H1 (cell line): Measurements from ENCODE around the gene NOL4L. TPM values are rescaled to one million over a fixed set of nuclear protein-coding genes. Genes with fewer than 3 reads are reported as not detected.

ENCODE experiments used
- CHD1 ChIP-seq: IDR thresholded peaks from 2 replicates; pipeline ENCODE4 v1.6.1; 2012; ENCODE audit warnings: low read depth, low read length, improper control_type of control experiment
- CHD7 ChIP-seq: fragments of 300-600 bp; sonication (generic); IDR thresholded peaks from 2 replicates; pipeline ENCODE4 v1.7.1; 2012; ENCODE audit warnings: low read length, moderate library complexity, mild to moderate bottlenecking, inconsistent platforms; ENCODE audit not compliant: insufficient replicate concordance
- E2F6 ChIP-seq: IDR thresholded peaks from 2 replicates; pipeline ENCODE4 v1.6.1; 2012; ENCODE audit warnings: inconsistent platforms
- EZH2 ChIP-seq: fragments of 200-600 bp; sonication (generic); IDR thresholded peaks from 2 replicates; pipeline ENCODE4 v1.7.1; 2012; ENCODE audit warnings: low read depth, mild to moderate bottlenecking, moderate library complexity, low read length, inconsistent platforms; ENCODE audit not compliant: severe bottlenecking
- GABPA ChIP-seq: IDR thresholded peaks from 2 replicates; pipeline ENCODE4 v1.6.1; 2011; ENCODE audit warnings: mild to moderate bottlenecking, low read length, moderate library complexity, borderline replicate concordance; ENCODE audit not compliant: insufficient read depth
- KDM5A ChIP-seq: fragments of 200-600 bp; IDR thresholded peaks from 2 replicates; pipeline ENCODE4 v1.7.1; 2012; ENCODE audit warnings: mild to moderate bottlenecking, low read length, inconsistent platforms, mixed read lengths
- PHF8 ChIP-seq: fragments of 200-600 bp; sonication (generic); conservative IDR thresholded peaks from 2 replicates; pipeline ENCODE4 v1.7.1; 2012; ENCODE audit warnings: low read depth, mild to moderate bottlenecking, inconsistent platforms, low read length, moderate library complexity
- RBBP5 ChIP-seq: IDR thresholded peaks from 2 replicates; pipeline ENCODE4 v1.7.1; 2012; ENCODE audit warnings: low read depth, mild to moderate bottlenecking, inconsistent platforms, low read length, moderate library complexity, borderline replicate concordance
- RNF2 ChIP-seq: fragments of 200-900, 300-1000 bp; sonication (generic); IDR thresholded peaks from 2 replicates; pipeline ENCODE4 v1.7.1; 2016; ENCODE audit warnings: borderline replicate concordance, low read depth, mild to moderate bottlenecking, antibody characterized with exemption, low read length; ENCODE audit not compliant: poor library complexity, severe bottlenecking; ENCODE audit errors: missing control alignments
- SP1 ChIP-seq: IDR thresholded peaks from 2 replicates; pipeline ENCODE4 v1.6.1; 2011; ENCODE audit warnings: low read depth, low read length
- YY1 ChIP-seq: IDR thresholded peaks from 2 replicates; pipeline ENCODE4 v1.6.1; 2011; ENCODE audit warnings: low read depth, mild to moderate bottlenecking, low read length
- polyA plus RNA-seq, 7 experiments: library from polyadenylated mRNA; depleted of rRNA in 3 of 7; stranded (reverse) in 5 of 7; unstranded in 2 of 7; fragments of >200 nt in 5 of 7; fragments of 200-250 nt in 2 of 7; gene quantifications; 1 replicate in 5 of 7; 2 replicates in 1 of 7; 4 replicates in 1 of 7; pipeline versions ENCODE4 v1.2.1 to v1.2.3, GENCODE V29; 2011 to 2013; ENCODE audit warnings: missing spikeins in 2 of 7, mixed read lengths in 2 of 7
- total RNA-seq: library from RNA; stranded (reverse); fragmentation: NEBNext Ultra II Directional; extraction: Animal tissue kit (Norgen Biotek cat#: 25700); gene quantifications from 2 replicates; pipeline ENCODE4 v1.2.1, GENCODE V29; 2021

NOL4L gene
- total and polyA plus RNA-seq, 2 of the 8 experiments (the other 6 are each of a cell fraction or from before 2014, with no cell fraction given): 15.3 to 23.7 TPM

- TF ChIP-seq CHD7 (no peak), PHF8 (no peak), SP1 (no peak), E2F6 (no peak), CHD1 (no peak), YY1 (no peak), RBBP5 (no peak), RNF2 (no peak), GABPA (no peak), EZH2 (no peak), KDM5A (no peak)
Observed at GRCh38 chr20:32533732-32534131, 51.4 kb downstream of the NOL4L start (continued).
